Activated CD4-positive, alpha-beta T cell treated with anti-CD3 and anti-CD28 coated beads, Interleukin-2, amount 50 U/mL, for 4 hours (primary cell): Measurements from ENCODE around the gene VSX2.
A peak's percentile ranks its signal among the peaks of the same experiment; 100 is the strongest.

Source experiments
- DNase-seq, 2 experiments: peaks; one replicate each; pipeline ENCODE4 v3.0.0-alpha.2; 2020

Gene VSX2

GRCh38 chr14:74302634-74303569, 63.7 kb downstream of the VSX2 start, which contains the start of gene ABCD4:
Gene ABCD4 (minus strand): TSS chr14:74302934. CDS start chr14:74302912, 22 bp downstream.
- peak; percentile 77 to 78 for DNase-seq

- no peak for DNase-seq
These were observed 69.4 kb downstream of the VSX2 start for GRCh38 chr14:74308695-74309094.

GRCh38 chr14:74309125-74310022, 70.1 kb downstream of the VSX2 start:
- DNase-seq: no peak

- no peak for DNase-seq
These were observed 72.9 kb downstream of the VSX2 start for GRCh38 chr14:74312161-74312560.
